K562 (cell line): ENCODE data around the gene KRTAP17-1.

ENCODE experiments used
- ARID4B ChIP-seq: sonication (generic); formaldehyde crosslinking; IDR thresholded peaks from 2 replicates; pipeline ENCODE4 v1.8.0; 2022; ENCODE audit warnings: mild to moderate bottlenecking, missing genetic modification reagents
- BHLHE40 ChIP-seq: IDR thresholded peaks from 2 replicates; pipeline ENCODE4 v1.6.1; 2011; ENCODE audit warnings: low read length, improper control_type of control experiment
- CEBPB ChIP-seq: fragments of 450-650 bp; IDR thresholded peaks from 2 replicates; pipeline ENCODE4 v1.6.1; 2016; ENCODE audit warnings: missing genetic modification characterization, missing compliant biosample characterization
- FOXM1 ChIP-seq, 2 experiments: fragments of 450-650 bp in 1 of 2; sonication (generic) in 1 of 2; formaldehyde crosslinking in 1 of 2; IDR thresholded peaks; 2 replicates each; pipeline versions ENCODE4 v1.6.1 to v1.9.0; 2017 to 2022; ENCODE audit warnings: low read depth in 2 of 2, mild to moderate bottlenecking in 2 of 2, missing genetic modification reagents in 1 of 2, moderate library complexity in 1 of 2
- NFIC ChIP-seq: fragments of 450-650 bp; IDR thresholded peaks from 2 replicates; pipeline ENCODE4 v1.6.1; 2017; ENCODE audit warnings: mild to moderate bottlenecking, inconsistent platforms
- NR2C1 ChIP-seq, 2 experiments: fragments of 450-650 bp; IDR thresholded peaks; 2 replicates each; pipeline ENCODE4 v1.6.1; 2017; ENCODE audit warnings: mild to moderate bottlenecking in 2 of 2, antibody characterized with exemption in 1 of 2, inconsistent platforms in 1 of 2, missing compliant biosample characterization in 1 of 2, missing genetic modification characterization in 1 of 2
- SMAD1 ChIP-seq: fragments of 150-350 bp; IDR thresholded peaks from 2 replicates; pipeline ENCODE4 v1.6.1; 2014; ENCODE audit warnings: low read length, low read depth; ENCODE audit not compliant: partially characterized antibody
- TF ChIP-seq, protein P1 (sequence below), 3 experiments: IDR thresholded peaks in 2 of 3; conservative IDR thresholded peaks in 1 of 3; 2 replicates each; pipeline ENCODE4 v1.5.1; 2011 to 2012; ENCODE audit warnings: low read length in 3 of 3, mild to moderate bottlenecking in 3 of 3, control low read depth in 2 of 3, improper control_type of control experiment in 1 of 3, inconsistent platforms in 1 of 3, low read depth in 1 of 3, mixed read lengths in 1 of 3, moderate library complexity in 1 of 3; ENCODE audit not compliant: insufficient read depth in 2 of 3

- TF ChIP-seq, protein P1, sequence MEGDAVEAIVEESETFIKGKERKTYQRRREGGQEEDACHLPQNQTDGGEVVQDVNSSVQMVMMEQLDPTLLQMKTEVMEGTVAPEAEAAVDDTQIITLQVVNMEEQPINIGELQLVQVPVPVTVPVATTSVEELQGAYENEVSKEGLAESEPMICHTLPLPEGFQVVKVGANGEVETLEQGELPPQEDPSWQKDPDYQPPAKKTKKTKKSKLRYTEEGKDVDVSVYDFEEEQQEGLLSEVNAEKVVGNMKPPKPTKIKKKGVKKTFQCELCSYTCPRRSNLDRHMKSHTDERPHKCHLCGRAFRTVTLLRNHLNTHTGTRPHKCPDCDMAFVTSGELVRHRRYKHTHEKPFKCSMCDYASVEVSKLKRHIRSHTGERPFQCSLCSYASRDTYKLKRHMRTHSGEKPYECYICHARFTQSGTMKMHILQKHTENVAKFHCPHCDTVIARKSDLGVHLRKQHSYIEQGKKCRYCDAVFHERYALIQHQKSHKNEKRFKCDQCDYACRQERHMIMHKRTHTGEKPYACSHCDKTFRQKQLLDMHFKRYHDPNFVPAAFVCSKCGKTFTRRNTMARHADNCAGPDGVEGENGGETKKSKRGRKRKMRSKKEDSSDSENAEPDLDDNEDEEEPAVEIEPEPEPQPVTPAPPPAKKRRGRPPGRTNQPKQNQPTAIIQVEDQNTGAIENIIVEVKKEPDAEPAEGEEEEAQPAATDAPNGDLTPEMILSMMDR (IDR thresholded peaks at IDR 0.05 in 2 of 3, conservative IDR thresholded peaks at IDR 0.05 in 1 of 3; ENCODE audit: insufficient read depth in 2 of 3, low read depth in 1 of 3, low read length in 3 of 3): peak; percentile 66 to 70 (median 68)
- TF ChIP-seq NR2C1 (IDR thresholded peaks at IDR 0.05) (no peak), NR2C1 (tag; IDR thresholded peaks at IDR 0.05) (no peak), SMAD1 (no peak), FOXM1 (IDR thresholded peaks at IDR 0.05; ENCODE audit: low read depth) (no peak), FOXM1 (CRISPR knock-in tag; IDR thresholded peaks at IDR 0.05; ENCODE audit: low read depth) (no peak), BHLHE40 (no peak), ARID4B (CRISPR knock-in tag) (no peak), CEBPB (no peak), NFIC (no peak)
Observed at GRCh38 chr17:41329279-41329948, 13.9 kb upstream of the KRTAP17-1 start.
